MM.1S (cell line): ENCODE data around the gene RSRP1.

Source experiments
- DNase-seq: peaks from one replicate; pipeline ENCODE4 v3.0.0-alpha.2; 2015
- H2AFZ ChIP-seq: fragments of 300-600 bp; sonication (generic); 2 replicates; pipeline ENCODE4 v1.6.0; 2016; ENCODE audit warnings: antibody characterized with exemption, low read length
- H3F3A ChIP-seq: fragments of 300-600 bp; sonication (generic); 2 replicates; pipeline ENCODE4 v1.6.1; 2016; ENCODE audit warnings: mild to moderate bottlenecking, antibody characterized with exemption, low read length, moderate library complexity, mixed read lengths; ENCODE audit not compliant: insufficient read depth
- H3K27ac ChIP-seq: fragments of 300-600 bp; sonication (generic); 2 replicates; pipeline ENCODE4 v1.5.1; 2016; ENCODE audit warnings: mild to moderate bottlenecking, low read length
- H3K27me3 ChIP-seq: fragments of 300-600 bp; sonication (generic); replicated peaks from 2 replicates; pipeline ENCODE4 v1.6.0; 2016; ENCODE audit warnings: low read length; ENCODE audit not compliant: insufficient read depth
- H3K36me3 ChIP-seq: fragments of 300-600 bp; sonication (generic); replicated peaks from 2 replicates; pipeline ENCODE4 v1.6.1; 2016; ENCODE audit warnings: mild to moderate bottlenecking, low read length, mixed read lengths; ENCODE audit not compliant: insufficient read depth
- H3K4me1 ChIP-seq: fragments of 300-600 bp; sonication (generic); 2 replicates; pipeline ENCODE4 v1.6.1; 2016; ENCODE audit warnings: low read length, mixed read lengths
- H3K4me2 ChIP-seq: fragments of 300-600 bp; sonication (generic); 2 replicates; pipeline ENCODE4 v1.6.0; 2016; ENCODE audit warnings: low read depth, low read length
- H3K4me3 ChIP-seq: fragments of 300-600 bp; sonication (generic); 2 replicates; pipeline ENCODE4 v1.5.1; 2016; ENCODE audit warnings: low read length, mixed read lengths
- H3K79me2 ChIP-seq: fragments of 300-600 bp; sonication (generic); 2 replicates; pipeline ENCODE4 v1.6.1; 2016; ENCODE audit warnings: mixed run types, low read length, mixed read lengths
- H3K9ac ChIP-seq: fragments of 300-600 bp; sonication (generic); 2 replicates; pipeline ENCODE4 v1.6.1; 2016; ENCODE audit warnings: low read length, mixed read lengths
- H3K9me2 ChIP-seq: fragments of 300-600 bp; sonication (generic); replicated peaks from 2 replicates; pipeline ENCODE4 v1.6.1; 2016; ENCODE audit warnings: mild to moderate bottlenecking, low read length, mixed read lengths; ENCODE audit not compliant: insufficient read depth
- H3K9me3 ChIP-seq: fragments of 300-600 bp; sonication (generic); replicated peaks from 2 replicates; pipeline ENCODE4 v1.6.1; 2016; ENCODE audit warnings: mild to moderate bottlenecking, low read length, mixed read lengths; ENCODE audit not compliant: insufficient read depth
- H4K20me1 ChIP-seq: fragments of 300-600 bp; sonication (generic); 2 replicates; pipeline ENCODE4 v1.6.1; 2016; ENCODE audit warnings: mild to moderate bottlenecking, low read length, moderate library complexity, mixed read lengths; ENCODE audit not compliant: insufficient read depth
- EZH2 ChIP-seq: fragments of 300-600 bp; sonication (generic); optimal IDR thresholded peaks from 2 replicates; pipeline ENCODE3; 2017; ENCODE audit warnings: low read depth, mild to moderate bottlenecking, antibody characterized with exemption, low read length, mixed read lengths
- EZH2phosphoT487 ChIP-seq: fragments of 300-600 bp; sonication (generic); IDR thresholded peaks from 2 replicates; pipeline ENCODE4 v1.6.1; 2018; ENCODE audit warnings: antibody characterized with exemption, low read length
- TF ChIP-seq, protein P1 (sequence below): fragments of 300-600 bp; sonication (generic); IDR thresholded peaks from 2 replicates; pipeline ENCODE4 v1.5.1; 2016; ENCODE audit warnings: antibody characterized with exemption, low read length, mixed read lengths

RSRP1 gene

DNA sequence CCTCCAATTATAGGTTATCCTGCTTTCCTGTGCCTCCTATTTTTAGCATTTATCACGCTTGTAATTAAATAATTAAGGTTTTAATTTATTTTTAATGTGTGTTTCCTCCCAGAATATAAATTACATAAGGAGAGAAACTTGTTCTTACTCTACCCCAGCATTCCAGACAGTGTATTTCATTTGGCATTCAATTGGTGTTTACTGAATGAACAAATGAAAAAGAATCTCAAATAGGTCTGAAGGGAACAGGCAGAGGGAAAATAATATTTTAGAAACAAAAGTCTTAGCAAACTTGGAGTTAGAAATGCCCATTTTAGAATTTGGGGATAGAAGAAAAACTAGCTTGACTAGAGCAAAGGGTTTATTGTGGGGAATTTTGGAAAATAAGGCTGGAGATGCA lies 9.9 kb upstream of the RSRP1 start:
- Histone ChIP-seq H3K9me3 (no peaks in the 10 kb centered on the region), H2AFZ (no peak overlapping the region), H3K4me3 (no peak overlapping the region), H3K9me2 (no peaks in the 10 kb centered on the region), H4K20me1 (no peaks in the 10 kb centered on the region), H3K36me3 (no peaks in the 10 kb centered on the region), H3K4me1 (no peaks in the 10 kb centered on the region), H3K27ac (no peak overlapping the region), H3K27me3 (no peaks in the 10 kb centered on the region), H3K4me2 (no peak overlapping the region), H3F3A (no peaks in the 10 kb centered on the region), H3K9ac (no peak overlapping the region), H3K79me2 (no peaks in the 10 kb centered on the region)
- DNase-seq, result no peak
- TF ChIP-seq EZH2phosphoT487, result no peak
- TF ChIP-seq EZH2, result no peak
- TF ChIP-seq, protein P1, sequence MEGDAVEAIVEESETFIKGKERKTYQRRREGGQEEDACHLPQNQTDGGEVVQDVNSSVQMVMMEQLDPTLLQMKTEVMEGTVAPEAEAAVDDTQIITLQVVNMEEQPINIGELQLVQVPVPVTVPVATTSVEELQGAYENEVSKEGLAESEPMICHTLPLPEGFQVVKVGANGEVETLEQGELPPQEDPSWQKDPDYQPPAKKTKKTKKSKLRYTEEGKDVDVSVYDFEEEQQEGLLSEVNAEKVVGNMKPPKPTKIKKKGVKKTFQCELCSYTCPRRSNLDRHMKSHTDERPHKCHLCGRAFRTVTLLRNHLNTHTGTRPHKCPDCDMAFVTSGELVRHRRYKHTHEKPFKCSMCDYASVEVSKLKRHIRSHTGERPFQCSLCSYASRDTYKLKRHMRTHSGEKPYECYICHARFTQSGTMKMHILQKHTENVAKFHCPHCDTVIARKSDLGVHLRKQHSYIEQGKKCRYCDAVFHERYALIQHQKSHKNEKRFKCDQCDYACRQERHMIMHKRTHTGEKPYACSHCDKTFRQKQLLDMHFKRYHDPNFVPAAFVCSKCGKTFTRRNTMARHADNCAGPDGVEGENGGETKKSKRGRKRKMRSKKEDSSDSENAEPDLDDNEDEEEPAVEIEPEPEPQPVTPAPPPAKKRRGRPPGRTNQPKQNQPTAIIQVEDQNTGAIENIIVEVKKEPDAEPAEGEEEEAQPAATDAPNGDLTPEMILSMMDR, result no peak

DNA sequence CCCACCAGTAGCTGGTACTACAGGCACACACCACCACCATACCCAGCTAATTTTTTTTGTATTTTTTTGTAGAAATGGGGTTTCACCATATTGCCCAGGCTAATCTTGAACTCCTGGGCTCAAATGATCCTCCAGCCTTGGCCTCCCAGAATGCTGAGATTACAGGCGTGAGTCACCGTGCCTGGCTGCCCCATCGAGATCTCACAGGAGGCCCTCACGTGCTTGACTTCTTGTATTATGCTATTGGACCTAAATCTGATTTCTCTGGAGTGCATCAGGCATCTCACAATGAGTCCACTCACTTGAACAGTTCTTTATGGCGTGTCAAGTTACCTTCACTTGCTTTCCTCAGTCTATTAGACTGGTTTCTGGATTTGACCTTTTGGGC lies 9.3 kb upstream of the RSRP1 start:
- H3K9ac ChIP-seq, result no peak overlapping the region
- no peaks in the 10 kb centered on the region for H3K4me1 ChIP-seq
- no peaks in the 10 kb centered on the region for H3K9me2 ChIP-seq
- no peaks in the 10 kb centered on the region for H4K20me1 ChIP-seq
- H3F3A ChIP-seq, result no peaks in the 10 kb centered on the region
- TF ChIP-seq EZH2phosphoT487 (no peak), EZH2 (no peak)
- TF ChIP-seq, protein P1, result no peak
- no peaks in the 10 kb centered on the region for H3K79me2 ChIP-seq
- no peaks in the 10 kb centered on the region for H3K36me3 ChIP-seq
- H3K27ac ChIP-seq, result no peak overlapping the region
- no peak for DNase-seq
- H3K4me2 ChIP-seq, result no peak overlapping the region
- H2AFZ ChIP-seq, result no peak overlapping the region
- no peaks in the 10 kb centered on the region for H3K9me3 ChIP-seq
- no peak overlapping the region for H3K4me3 ChIP-seq
- H3K27me3 ChIP-seq, result no peaks in the 10 kb centered on the region

DNA sequence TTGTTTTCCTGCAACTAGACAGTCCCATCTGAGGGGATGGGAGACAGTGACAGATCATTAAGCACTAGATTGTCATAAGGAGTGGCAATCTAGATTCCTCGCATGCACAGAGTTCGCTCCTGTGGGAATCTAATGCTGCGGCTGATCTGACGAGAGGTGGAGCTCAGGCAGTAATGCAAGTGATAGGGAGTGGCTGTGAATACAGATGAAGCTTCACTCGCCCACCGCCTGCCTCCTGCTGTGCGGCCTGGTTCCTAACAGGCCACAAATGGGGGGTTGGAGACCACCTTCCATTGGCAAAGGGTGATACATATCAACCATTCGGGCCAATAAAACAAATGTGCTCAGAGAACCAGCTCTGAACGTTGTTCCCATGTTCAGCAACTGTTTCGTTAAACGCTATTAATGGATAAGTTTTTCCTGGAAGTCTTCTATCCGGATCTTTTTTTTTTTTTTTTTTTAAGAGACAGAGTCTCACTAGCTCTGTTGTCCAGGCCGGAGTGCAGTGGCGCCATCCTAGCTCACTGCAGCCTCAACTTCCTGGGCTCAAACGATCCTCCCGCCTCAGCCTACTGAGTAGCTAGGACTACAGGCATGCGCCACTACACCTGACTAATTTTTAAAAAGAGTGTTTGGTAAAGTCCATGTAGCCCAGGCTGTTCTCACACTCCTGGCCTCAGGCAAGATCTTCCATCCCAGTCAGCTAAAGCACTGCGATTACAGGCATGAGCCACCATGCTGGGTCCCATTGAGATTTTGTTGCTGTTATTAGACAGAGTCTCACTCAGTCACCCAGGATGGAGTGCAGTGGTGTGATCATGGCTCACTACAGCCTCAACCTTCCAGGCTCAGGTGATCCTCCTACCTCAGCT lies 8.7 kb upstream of the RSRP1 start:
- H3K79me2 ChIP-seq, result no peaks in the 10 kb centered on the region
- TF ChIP-seq EZH2phosphoT487 (no peak), EZH2 (no peak)
- TF ChIP-seq, protein P1, result no peak
- H2AFZ ChIP-seq, result no peak overlapping the region

More for the DNA sequence above, 8.7 kb upstream of the RSRP1 start:
- H3K9ac ChIP-seq, result no peak overlapping the region
- no peaks in the 10 kb centered on the region for H3K4me1 ChIP-seq
- no peaks in the 10 kb centered on the region for H4K20me1 ChIP-seq
- no peaks in the 10 kb centered on the region for H3K9me2 ChIP-seq
- H3F3A ChIP-seq, result no peaks in the 10 kb centered on the region
- DNase-seq, result no peak
- H3K27ac ChIP-seq, result no peak overlapping the region
- H3K4me2 ChIP-seq, result no peak overlapping the region
- H3K4me3 ChIP-seq, result no peak overlapping the region
- H3K36me3 ChIP-seq, result no peaks in the 10 kb centered on the region
- no peaks in the 10 kb centered on the region for H3K9me3 ChIP-seq
- H3K27me3 ChIP-seq, result no peaks in the 10 kb centered on the region
